Activated T-cell treated with anti-CD3 and anti-CD28 coated beads, Interleukin-2, amount 50 U/mL, for 24 hours (primary cell): ENCODE measurements around the gene FARP2.
"Not testable (repeated sequence)": the region's sequence is repeated elsewhere in the genome, so short reads cannot be mapped to it uniquely, and the experiment has no call there.

Source experiments
- DNase-seq: peaks from one replicate; pipeline ENCODE4 v3.0.0-alpha.2; 2020
- H3K27ac Mint-ChIP-seq: 2 replicates; pipeline ENCODE4 v1.8.0; 2020; ENCODE audit warnings: mild to moderate bottlenecking, mixed read lengths
- H3K27me3 Mint-ChIP-seq: 2 replicates; pipeline ENCODE4 v1.8.0; 2020; ENCODE audit warnings: mixed read lengths
- H3K36me3 Mint-ChIP-seq: 2 replicates; pipeline ENCODE4 v1.8.0; 2020; ENCODE audit warnings: low read depth, mixed read lengths
- H3K4me1 Mint-ChIP-seq: 2 replicates; pipeline ENCODE4 v1.8.0; 2020; ENCODE audit warnings: low read depth, mixed read lengths
- H3K4me3 Mint-ChIP-seq: 2 replicates; pipeline ENCODE4 v1.8.0; 2020; ENCODE audit warnings: mild to moderate bottlenecking, moderate library complexity, mixed read lengths
- H3K9me3 Mint-ChIP-seq: 2 replicates; pipeline ENCODE4 v1.8.0; 2020; ENCODE audit warnings: mixed read lengths

FARP2 gene

DNA sequence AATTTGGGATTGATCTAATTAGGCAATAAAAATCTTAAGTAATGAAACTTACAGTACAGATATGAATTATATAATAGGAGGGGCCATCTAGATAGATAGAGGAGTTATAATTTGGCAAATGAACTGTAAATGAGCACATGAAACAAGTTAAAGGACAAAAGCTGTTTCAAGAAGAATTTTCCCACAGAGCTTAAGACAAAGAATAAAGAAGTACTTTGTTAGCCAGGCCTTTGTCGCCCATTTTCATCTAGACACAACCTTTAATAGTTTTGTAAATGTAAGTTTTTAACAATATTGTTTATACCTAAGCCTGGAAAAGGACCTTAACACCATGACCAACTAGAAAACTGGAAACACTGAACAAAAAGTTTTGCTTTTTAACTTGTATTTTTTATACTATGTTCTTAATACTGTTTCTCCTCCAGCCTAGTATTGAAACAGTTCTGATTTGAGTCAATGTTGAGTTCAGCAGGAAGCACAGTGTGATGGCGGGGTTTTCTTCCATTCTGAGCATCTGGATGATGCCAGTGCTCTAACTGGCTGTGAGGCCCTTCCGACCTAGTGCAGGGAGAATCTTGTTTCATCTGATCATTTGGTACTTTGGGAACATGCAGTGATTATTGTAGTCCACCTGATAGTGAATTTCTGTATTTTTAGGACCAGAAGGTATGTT, 37.6 kb downstream of the FARP2 start:
- H3K36me3 Mint-ChIP-seq, result peaks cover 18% of the 10 kb centered on the region
- H3K4me1 Mint-ChIP-seq, result peaks cover 13% of the 10 kb centered on the region
- H3K9me3 Mint-ChIP-seq, result no peaks in the 10 kb centered on the region
- no peak overlapping the region for H3K27ac Mint-ChIP-seq
- no peaks in the 10 kb centered on the region for H3K27me3 Mint-ChIP-seq
- DNase-seq, result no peak
- no peak overlapping the region for H3K4me3 Mint-ChIP-seq

DNA sequence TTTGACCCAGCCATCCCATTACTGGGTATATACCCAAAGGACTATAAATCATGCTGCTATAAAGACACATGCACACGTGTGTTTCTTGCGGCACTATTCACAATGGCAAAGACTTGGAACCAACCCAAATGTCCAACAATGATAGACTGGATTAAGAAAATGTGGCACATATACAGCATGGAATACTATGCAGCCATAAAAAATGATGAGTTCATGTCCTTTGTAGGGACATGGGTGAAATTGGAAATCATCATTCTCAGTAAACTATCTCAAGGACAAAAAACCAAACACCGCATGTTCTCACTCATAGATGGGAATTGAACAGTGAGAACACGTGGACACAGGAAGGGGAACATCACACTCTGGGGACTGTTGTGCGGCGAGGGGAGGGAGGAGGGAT, 40.7 kb downstream of the FARP2 start:
- H3K4me3 Mint-ChIP-seq, H3K27ac Mint-ChIP-seq, H3K4me1 Mint-ChIP-seq: not testable (repeated sequence)

DNA sequence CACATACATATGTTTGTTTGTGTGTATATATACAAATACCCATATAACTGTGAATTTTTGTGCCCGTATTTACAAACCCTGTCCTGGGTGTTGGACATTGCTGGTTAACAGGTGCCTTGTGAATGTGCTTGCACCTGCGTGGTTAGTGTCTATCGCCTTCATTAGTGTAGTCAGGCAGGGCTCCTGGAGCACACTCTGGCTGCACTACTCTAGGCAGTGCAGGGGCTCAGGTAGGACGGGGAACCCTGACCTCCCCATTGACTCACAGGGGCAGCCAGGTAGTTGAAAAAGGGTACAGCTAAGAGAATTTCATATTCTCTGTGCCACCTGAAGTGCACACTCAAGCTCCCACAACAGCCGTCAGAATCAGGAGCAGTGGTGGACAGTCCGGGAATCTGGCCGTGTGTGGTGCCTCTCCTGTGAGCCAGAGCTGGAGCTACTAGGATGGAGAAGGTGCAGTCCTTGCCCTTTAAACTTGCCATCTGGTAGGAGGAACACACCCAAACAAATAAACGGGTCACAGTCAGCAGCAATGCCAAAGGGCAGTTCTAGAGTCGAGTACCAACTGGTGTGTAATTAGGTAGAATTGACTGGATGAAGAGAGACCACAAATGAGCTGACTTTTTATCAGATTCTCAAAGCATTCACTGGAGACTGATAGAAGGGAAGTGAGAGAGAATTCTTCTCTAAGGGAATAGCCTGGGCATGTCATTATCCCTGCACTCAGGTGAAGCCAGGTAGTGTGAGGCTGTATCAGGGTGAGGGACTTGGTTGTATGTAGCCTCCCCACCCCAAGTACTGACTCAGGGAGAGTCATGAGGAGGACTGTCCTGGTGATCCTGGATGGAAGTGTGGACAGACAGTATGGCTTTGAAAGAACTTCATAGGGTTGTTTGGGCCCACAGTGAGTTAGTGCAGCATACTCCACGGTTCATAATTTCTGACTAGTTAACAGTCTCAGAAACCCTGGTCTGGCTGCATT, 44.1 kb downstream of the FARP2 start:
- Mint-ChIP-seq H3K27ac (no peak overlapping the region), H3K4me3 (no peak overlapping the region), H3K4me1 (no peaks in the 10 kb centered on the region), H3K27me3 (no peaks in the 10 kb centered on the region), H3K9me3 (no peaks in the 10 kb centered on the region), H3K36me3 (peaks cover 14% of the 10 kb centered on the region)
- DNase-seq, result no peak

More for the DNA sequence above, 40.7 kb downstream of the FARP2 start:
- DNase-seq, H3K9me3 Mint-ChIP-seq, H3K27me3 Mint-ChIP-seq: not testable (repeated sequence)
- peaks cover 16% of the 10 kb centered on the region for H3K36me3 Mint-ChIP-seq

DNA sequence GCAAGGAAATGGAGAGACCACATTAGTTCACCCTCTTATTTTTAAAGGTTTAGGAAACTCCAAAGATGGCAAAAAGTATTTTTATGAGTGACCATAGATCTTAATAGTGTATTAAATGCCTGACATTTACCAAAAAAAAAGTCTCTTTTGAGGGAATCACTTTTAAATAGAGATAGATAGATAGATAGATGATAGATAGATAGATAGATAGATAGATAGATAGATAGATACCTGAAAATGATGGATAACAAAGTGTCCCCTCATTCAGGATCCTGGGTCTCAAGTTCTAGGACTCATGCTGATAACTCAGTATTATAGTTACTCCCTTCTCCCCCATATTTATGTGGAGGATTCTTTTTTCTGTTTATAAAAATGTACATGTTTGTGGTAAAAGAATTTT, 52.8 kb downstream of the FARP2 start:
- Mint-ChIP-seq H3K27me3 (no peaks in the 10 kb centered on the region), H3K4me3 (no peak overlapping the region), H3K4me1 (peaks cover 6% of the 10 kb centered on the region), H3K27ac (no peak overlapping the region), H3K36me3 (peaks cover 64% of the 10 kb centered on the region), H3K9me3 (no peaks in the 10 kb centered on the region)
- DNase-seq, result no peak

DNA sequence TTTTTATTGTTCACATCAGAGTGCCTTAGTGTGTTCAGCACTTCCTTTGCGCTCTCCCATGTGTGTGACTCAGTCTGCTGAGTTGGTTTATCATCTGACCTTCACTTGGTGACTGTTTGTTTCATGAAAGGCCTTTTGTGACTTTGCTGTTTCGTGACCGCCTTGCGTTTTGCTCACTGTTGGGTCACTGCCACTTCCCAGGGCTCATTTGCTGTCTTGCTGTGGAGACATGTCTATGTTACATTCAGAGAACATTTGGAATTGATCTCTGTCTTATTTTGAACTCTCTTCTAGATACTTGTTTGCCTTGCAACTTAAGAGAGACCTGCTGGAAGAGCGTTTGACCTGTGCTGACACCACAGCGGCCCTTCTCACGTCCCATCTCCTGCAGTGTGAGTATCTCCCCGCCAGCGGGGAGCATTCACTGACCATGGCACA, 54.7 kb downstream of the FARP2 start:
- Mint-ChIP-seq H3K4me1 (peaks cover 6% of the 10 kb centered on the region), H3K27me3 (no peaks in the 10 kb centered on the region), H3K9me3 (no peaks in the 10 kb centered on the region), H3K36me3 (peaks cover 77% of the 10 kb centered on the region), H3K27ac (no peak overlapping the region), H3K4me3 (no peak overlapping the region)
- no peak for DNase-seq

DNA sequence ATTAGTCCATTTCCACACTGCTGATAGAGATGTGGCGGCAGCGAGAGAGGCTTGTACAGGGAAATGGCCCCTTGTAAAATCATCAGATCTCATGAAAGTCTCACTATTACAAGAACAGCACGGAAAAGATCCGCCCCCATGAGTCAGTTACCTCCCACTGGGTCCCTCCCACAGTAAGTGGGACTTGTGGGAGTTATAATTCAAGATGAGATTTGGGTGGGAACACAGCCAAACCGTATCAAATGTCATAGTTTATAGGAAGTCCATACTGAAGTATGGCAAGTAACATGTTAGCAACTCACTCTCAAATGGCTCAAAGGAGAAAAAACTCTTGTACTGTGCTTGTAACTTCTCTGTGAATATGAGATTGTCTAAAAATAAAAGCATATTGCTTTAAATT, 56.1 kb downstream of the FARP2 start:
- Mint-ChIP-seq H3K27ac (peak overlapping the region; percentile 30), H3K4me1 (peaks cover 6% of the 10 kb centered on the region), H3K9me3 (no peaks in the 10 kb centered on the region), H3K27me3 (no peaks in the 10 kb centered on the region), H3K4me3 (no peak overlapping the region), H3K36me3 (peaks cover 84% of the 10 kb centered on the region)
- no peak for DNase-seq

DNA sequence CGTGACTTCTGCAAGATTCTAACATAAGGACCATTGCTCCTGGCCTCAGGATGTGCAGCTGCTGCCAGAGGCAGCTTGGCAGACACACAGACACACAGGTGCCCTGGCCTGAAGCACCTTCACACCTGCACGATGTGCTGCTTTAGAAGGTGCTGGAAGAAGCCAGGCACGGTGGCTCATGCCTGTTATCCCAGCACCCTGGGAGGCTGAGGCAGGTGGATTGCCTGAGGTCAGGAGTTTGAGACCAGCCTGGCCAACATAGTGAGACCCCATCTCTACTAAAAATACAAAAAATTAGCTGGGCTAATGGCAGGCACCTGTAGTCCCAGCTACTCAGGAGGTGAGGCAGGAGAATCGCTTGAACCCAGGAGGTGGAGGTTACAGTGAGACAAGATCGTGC, 57.4 kb downstream of the FARP2 start:
- H3K4me3 Mint-ChIP-seq, H3K9me3 Mint-ChIP-seq, H3K27me3 Mint-ChIP-seq, H3K27ac Mint-ChIP-seq, DNase-seq, H3K4me1 Mint-ChIP-seq: not testable (repeated sequence)
- peaks cover 85% of the 10 kb centered on the region for H3K36me3 Mint-ChIP-seq

DNA sequence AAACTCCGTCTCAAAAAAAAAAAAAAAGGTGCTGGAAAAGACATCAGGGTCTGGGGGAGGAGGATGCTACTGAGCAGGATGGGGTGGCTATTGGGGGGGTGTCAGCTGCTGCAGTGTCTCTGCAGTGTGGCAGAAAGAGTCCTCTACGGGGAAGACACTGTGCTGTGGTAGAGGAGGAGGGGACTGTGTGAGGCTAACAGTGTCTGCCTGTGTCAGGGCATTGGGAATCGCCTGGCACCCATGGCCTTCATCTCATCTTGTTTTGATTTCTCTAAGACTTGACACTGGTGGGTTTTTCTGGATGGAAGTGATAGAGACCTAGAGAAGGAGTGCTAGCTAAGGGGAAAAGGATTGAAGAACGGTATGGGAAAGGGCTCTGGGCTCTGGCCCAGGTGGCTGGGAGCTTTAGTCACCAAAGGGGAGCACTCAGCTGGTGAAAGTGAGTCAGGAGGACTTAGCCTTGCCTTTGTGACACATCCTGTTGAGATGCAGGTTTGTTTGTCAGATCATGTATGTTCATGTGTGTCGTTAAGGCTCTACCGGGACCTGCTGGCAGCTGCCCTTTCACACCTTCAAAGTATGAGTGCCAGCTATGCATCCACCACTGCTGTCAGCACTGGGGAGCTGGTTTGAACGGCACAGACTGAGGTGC, 58.0 kb downstream of the FARP2 start:
- Mint-ChIP-seq H3K27ac (no peak overlapping the region), H3K4me1 (peaks cover 6% of the 10 kb centered on the region), H3K27me3 (no peaks in the 10 kb centered on the region), H3K9me3 (no peaks in the 10 kb centered on the region), H3K36me3 (peaks cover 86% of the 10 kb centered on the region), H3K4me3 (no peak overlapping the region)
- DNase-seq, result no peak

DNA sequence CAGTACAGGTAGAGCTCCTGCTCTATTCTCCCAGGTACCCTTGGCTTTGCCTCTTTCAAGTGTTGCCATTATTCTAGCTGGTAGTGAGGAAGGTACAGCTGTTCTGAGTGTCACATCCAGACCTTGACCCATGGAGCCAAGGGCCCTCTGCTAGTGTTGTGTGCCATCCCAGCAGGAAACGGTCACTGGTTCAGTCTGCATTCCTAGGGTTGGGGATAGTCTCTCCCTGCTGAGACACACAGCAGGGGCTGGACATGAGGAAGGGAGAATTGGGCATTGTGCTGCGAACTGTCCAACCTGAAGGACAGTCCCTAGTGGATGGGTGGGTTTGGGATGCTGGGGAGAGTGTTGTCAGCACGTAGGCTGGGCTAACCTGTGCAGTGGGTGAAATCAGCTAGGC, 59.1 kb downstream of the FARP2 start:
- no peak for DNase-seq
- Mint-ChIP-seq H3K9me3 (no peaks in the 10 kb centered on the region), H3K36me3 (peaks cover 87% of the 10 kb centered on the region), H3K4me1 (peaks cover 6% of the 10 kb centered on the region), H3K4me3 (no peak overlapping the region), H3K27me3 (no peaks in the 10 kb centered on the region), H3K27ac (no peak overlapping the region)

DNA sequence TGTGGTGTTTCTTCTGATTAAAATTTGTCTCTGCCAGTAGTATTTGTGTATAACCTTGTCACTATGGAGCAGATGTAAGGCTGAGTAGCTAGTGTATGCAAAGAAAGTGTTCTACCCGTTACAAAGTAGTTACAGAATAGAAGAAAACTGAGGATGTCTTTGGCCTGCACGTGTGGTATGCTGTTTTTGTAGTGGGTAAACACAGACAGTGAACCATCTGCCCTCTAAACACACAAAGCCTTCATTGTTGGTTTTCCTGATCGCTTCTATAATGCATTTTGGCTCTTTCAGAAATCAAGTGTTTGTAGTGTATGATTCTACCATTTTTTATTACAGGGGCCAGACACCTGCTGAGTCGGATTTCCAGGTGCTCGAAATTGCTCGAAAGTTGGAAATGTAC, 61.5 kb downstream of the FARP2 start:
- Mint-ChIP-seq H3K36me3 (peaks cover 90% of the 10 kb centered on the region), H3K4me3 (no peak overlapping the region), H3K27ac (no peak overlapping the region), H3K9me3 (peaks cover 4% of the 10 kb centered on the region), H3K27me3 (no peaks in the 10 kb centered on the region), H3K4me1 (no peaks in the 10 kb centered on the region)
- no peak for DNase-seq

DNA sequence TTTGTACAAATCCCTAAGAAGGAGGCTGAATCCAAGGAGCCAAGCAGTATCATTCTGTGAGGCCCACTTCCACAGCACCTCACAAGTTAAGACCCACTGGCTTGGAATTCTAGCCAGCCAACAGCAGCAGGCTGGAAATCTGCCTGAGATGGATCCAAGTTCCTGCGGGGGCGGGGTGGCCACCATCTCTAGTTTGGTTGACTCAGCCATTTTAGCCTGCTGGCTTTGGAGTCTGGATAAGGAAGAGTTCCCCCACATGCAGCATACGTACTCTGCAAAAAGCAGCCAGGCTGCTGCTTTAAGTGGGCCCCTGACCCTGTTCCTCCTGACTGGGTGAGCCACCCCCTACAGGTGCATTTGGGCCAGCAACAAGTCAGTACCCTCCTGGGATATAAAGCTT, 65.2 kb downstream of the FARP2 start:
- DNase-seq, result no peak
- peaks cover 19% of the 10 kb centered on the region for H3K9me3 Mint-ChIP-seq
- H3K4me1 Mint-ChIP-seq, result no peaks in the 10 kb centered on the region
- no peak overlapping the region for H3K27ac Mint-ChIP-seq
- no peak overlapping the region for H3K4me3 Mint-ChIP-seq
- H3K27me3 Mint-ChIP-seq, result no peaks in the 10 kb centered on the region
- H3K36me3 Mint-ChIP-seq, result peaks cover 71% of the 10 kb centered on the region

DNA sequence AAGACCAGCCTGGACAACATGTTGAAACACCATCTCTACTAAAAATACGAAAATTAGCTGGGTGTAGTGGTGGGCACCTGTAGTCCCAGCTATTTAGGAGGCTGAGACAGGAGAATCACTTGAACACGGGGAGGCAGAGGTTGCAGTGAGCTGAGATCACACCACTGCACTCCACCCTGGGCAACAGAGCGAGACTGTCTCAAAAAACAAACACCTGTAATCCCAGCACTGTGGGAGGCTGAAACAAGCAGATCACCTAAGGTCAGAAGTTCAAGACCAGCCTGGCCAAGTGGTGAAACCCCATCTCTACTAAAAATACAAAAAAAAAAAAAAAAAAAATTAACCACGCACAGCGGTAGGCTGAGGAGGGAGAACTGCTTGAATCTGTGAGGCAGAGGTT, 65.9 kb downstream of the FARP2 start:
- H3K9me3 Mint-ChIP-seq, result peaks cover 19% of the 10 kb centered on the region
- DNase-seq, H3K27ac Mint-ChIP-seq, H3K4me3 Mint-ChIP-seq, H3K4me1 Mint-ChIP-seq, H3K27me3 Mint-ChIP-seq: not testable (repeated sequence)
- H3K36me3 Mint-ChIP-seq, result peaks cover 71% of the 10 kb centered on the region

DNA sequence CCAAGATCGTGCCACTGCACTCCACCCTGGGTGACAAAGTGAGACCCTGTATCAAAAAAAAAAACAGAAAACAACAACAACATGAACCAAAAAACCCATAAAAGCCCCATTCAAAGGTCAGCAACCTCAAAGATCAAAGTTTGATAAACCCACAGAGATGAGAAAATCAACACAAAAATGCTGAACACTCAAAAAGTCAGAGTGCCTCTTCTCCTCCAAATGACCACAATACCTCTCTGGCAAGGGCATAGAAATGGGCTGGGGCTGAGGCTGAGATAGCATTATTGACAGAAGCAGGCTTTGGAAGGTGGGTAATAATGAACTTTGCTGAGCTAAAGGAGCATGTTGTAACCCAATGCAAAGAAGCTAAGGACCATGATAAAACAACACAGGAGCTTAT, 66.3 kb downstream of the FARP2 start:
- Mint-ChIP-seq H3K4me3 (no peak overlapping the region), H3K36me3 (peaks cover 69% of the 10 kb centered on the region), H3K27ac (no peak overlapping the region), H3K27me3 (no peaks in the 10 kb centered on the region), H3K4me1 (no peaks in the 10 kb centered on the region), H3K9me3 (peaks cover 19% of the 10 kb centered on the region)
- no peak for DNase-seq

DNA sequence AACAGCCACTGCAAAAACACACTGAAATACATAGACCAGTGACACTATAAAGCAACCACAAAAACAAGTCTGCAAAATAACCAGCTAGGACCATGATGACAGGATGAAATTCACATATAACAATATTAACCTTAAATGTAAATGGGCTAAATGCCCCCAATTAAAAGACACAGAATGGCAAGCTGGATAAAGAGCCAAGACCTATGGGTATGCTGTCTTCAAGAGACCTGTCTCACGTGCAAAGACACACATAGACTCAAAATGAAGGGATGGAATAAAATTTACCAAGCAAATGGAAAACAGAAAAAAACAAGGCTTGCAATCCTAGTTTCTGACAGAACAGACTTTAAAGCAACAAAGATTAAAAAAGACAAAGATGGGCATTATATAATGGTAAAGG, 67.4 kb downstream of the FARP2 start:
- not testable (repeated sequence) for H3K27me3 Mint-ChIP-seq, DNase-seq, H3K4me3 Mint-ChIP-seq, H3K27ac Mint-ChIP-seq, H3K4me1 Mint-ChIP-seq
- Mint-ChIP-seq H3K36me3 (peaks cover 59% of the 10 kb centered on the region), H3K9me3 (peaks cover 19% of the 10 kb centered on the region)

DNA sequence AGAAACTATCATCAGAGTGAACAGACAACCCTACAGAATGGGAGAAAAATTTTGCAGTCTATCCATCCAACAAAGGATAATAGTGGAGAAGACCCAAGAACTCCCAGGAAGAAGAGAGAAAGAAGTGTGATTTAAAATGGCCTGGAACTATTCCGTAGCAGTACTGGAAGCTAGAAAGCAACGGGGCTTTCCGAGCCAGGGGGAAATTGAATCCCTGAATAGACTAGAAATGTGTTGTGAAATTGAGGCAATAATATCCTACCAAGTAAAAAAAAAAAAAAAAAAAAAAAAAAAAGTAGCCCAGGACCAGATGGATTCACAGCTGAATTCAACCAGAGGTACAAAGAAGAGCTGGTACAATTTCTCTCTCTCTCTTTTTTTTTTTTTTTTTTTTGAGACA, 69.3 kb downstream of the FARP2 start:
- Mint-ChIP-seq H3K9me3 (peaks cover 19% of the 10 kb centered on the region), H3K27me3 (no peaks in the 10 kb centered on the region), H3K4me3 (no peak overlapping the region), H3K36me3 (peaks cover 61% of the 10 kb centered on the region), H3K27ac (no peak overlapping the region), H3K4me1 (no peaks in the 10 kb centered on the region)
- DNase-seq, result no peak
